Mucosa of gallbladder (tissue), 1 donor: ENCODE measurements around the gene FARP1. TPM values are rescaled to one million over a fixed set of nuclear protein-coding genes. Genes with fewer than 3 reads are reported as not detected.

ENCODE experiments used
- DNase-seq: peaks from one replicate; pipeline ENCODE4 v3.0.0-alpha.2; 2020; ENCODE audit warnings: low spot score
- total RNA-seq: library from RNA; stranded (reverse); gene quantifications from one replicate; pipeline ENCODE4 v1.2.1, GENCODE V29; 2021
- donor health status: DM: no; HTN: no; CAD: no.

Gene FARP1
- total RNA-seq, 1 donor from 2014 or later = 112 TPM

DNA sequence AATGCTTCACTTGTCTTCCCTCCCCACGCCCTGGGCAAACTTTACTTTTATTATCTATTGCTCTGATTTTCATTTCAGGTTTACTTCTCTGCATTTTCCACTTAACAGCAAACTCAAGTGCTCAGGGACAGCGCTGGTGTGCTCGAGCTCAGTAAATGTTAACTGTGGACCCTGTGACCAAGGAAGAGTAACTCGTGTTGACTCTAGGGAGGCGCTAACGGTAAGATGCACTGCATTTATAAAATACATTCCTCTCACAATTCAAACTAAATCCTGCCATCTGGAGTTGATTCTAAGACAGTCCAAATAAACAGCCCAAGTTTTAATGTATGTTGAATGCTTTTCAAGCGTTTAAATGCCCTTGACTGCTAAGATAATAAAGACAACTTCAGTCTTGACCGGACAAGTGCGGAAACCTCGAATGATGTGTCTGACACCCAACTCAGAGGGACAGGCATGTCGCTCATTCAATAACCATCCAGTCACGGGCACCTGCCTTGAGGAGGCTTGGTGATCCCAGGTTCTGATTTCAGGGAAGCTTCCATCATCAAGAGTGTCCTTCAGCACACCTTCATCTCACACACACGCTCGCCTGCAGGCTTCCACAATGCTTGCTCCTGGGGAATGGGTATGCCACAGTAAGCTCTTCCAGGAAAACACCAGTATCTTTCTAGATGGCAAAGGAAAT lies 340.9 kb downstream of the FARP1 start:
- no peak for DNase-seq

- peak; percentile 87 for DNase-seq
Measured at GRCh38 chr13:98484289-98485219, 341.7 kb downstream of the FARP1 start.

- no peak for DNase-seq
Measured at GRCh38 chr13:98485561-98485960, 342.7 kb downstream of the FARP1 start.

DNA sequence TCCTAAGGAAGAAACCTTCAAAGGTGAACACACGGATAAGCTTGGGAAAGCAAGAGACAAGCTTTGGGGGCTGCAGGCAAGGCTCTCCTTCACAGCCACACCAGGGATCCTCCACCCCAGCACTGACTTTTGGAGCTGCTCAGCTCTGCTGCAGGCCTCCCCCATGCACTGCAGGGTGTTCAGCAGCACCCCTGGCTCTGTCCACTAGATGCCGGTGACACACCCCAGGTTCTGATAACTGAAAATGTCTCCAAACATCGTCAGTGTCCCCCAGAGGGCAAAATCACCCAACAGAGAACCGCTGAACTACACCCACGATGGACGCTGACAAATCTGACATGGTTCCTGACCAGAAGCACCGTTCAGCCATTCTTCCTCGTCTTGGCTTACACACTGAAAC lies 343.5 kb downstream of the FARP1 start:
- no peak for DNase-seq

DNA sequence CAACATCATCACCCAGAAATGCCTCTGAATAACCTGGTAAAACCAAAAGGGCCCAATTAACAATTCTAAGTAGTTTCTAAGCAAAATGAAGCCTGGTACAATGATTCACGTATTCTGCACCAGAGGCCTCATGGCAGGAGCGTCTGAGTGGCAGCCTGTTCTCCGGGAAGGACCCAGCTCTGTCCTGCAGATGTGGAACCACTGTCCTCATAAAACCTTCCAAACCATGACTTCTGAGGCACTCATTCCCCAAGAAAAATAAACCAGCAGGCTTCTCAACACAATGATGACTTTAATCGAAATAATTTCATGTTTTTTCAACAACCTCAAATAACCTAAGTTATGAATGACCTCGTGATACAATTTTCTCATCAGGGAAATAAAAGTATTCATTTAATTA lies 344.1 kb downstream of the FARP1 start:
- DNase-seq = no peak

DNA sequence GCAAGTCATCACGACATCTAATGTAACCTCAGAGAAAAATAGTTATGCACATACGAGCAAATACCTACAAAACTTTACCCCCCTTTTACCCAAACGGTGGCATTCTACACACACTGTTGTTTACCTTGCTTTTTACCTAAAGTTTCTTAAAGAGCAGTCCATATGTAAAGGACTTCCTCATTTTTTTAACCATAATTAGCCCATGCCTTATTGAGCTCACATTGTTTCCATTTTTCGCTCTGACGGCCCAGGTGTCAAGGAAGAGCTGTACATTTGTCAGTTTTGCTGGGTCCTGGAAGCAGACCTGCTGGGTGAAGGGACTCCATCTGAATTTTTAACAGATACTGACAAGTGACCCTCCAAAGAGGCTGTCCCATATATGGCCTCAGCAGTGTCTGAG lies 344.6 kb downstream of the FARP1 start:
- no peak for DNase-seq

- DNase-seq = no peak
Measured at GRCh38 chr13:98488736-98489135, 345.8 kb downstream of the FARP1 start.

- no peak for DNase-seq
Measured at GRCh38 chr13:98489446-98490194, 346.7 kb downstream of the FARP1 start.

- DNase-seq = no peak
Measured at GRCh38 chr13:98490195-98490836, 347.4 kb downstream of the FARP1 start.

DNA sequence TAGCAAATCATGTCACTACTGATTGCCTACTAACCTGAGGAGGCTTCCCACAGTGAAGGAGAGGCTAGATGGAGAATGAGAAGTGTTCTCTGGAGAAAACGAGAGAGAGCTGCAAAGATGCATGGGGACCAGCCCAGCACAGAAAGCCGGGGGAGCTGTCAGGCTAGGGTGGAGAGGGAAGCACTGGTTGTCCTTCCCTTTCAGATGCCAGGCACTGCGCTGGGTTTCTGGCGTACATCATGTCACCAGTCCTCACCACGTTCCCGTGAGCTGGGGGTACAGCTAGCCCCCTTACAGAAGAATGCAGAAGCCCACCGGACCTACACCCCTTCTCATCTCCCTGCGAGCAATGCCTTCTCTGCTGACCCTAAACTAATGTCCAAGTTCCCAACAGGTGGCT lies 348.0 kb downstream of the FARP1 start:
- DNase-seq = no peak

DNA sequence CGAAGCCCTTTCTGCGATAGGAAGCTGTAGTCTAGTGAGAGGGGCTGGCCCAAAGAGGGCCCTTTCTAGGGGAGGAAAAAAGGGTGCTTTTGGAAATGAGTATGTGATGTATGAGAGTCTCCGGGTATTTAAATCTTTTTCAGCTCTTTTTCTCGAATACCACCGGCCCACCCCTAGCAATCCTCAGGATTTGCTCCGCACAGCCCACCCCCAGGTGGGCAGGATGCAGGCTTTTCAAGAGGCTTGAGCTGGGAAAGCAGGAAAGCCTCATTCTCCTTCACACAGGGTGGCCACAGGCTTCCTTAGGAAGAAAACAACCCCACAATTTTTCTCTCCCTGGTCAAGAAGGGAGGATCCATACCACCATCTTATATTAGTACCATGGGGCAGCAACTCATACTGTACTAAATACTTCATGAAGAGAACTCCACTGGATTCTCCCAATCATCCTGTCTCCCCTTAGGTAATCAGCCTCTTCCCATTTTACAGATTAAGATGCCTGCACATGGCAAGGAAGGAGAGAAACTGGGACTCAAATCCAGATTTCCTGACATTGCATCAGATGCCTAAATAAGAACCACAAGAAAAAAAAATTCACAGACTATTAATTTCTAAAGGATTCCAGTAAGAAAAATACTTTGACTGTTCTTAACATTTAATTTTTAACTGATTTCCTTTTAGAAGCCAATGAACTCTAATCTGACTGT lies 349.6 kb downstream of the FARP1 start:
- no peak for DNase-seq

GRCh38 chr13:98493042-98493712 lies 350.3 kb downstream of the FARP1 start:
- DNase-seq = no peak

DNA sequence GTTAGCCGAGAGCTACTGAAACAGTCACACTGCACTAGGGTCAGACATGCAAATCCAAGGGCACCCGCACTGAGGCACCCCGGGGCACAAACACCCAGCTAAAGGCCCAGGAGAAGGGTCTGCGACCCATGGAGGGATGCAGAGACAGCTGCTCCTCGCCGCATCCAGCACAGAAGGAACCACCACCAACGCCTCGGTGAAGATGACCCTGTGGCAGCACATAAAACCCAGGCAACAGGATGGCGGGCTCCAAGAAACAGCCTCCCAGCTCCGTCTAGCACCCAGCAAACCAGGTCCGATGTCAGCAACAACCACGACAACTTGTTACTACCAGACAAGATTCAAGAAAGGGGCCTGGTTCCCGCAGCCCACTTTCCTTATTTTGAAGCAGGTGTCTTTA lies 351.9 kb downstream of the FARP1 start:
- DNase-seq = no peak

- DNase-seq = peak; percentile 55
Measured at GRCh38 chr13:98495627-98496478, 353.0 kb downstream of the FARP1 start.

- DNase-seq = no peak
Measured at GRCh38 chr13:98496479-98496791, 353.5 kb downstream of the FARP1 start.

- no peak for DNase-seq
Measured at GRCh38 chr13:98496966-98497365, 354.1 kb downstream of the FARP1 start.

- DNase-seq = no peak
Measured at GRCh38 chr13:98500963-98501421, 358.1 kb downstream of the FARP1 start.

- no peak for DNase-seq
Measured at GRCh38 chr13:98503175-98504028, 360.5 kb downstream of the FARP1 start.

- DNase-seq = no peak
Measured at GRCh38 chr13:98504029-98504351, 361.1 kb downstream of the FARP1 start.
